Stomach smooth muscle (tissue), 2 donors: Measurements from ENCODE around the gene CNR2.

Source experiments
- H3K27ac ChIP-seq: one replicate; pipeline ENCODE4 v1.7.0; 2013; ENCODE audit warnings: mild to moderate bottlenecking, low read length, inconsistent platforms
- H3K27me3 ChIP-seq, 2 donors: one replicate each; pipeline ENCODE4 v1.7.0; 2013; ENCODE audit warnings: low read length in 2 of 2; ENCODE audit not compliant: insufficient read depth in 2 of 2, control insufficient read depth in 1 of 2
- H3K36me3 ChIP-seq, 2 donors: one replicate each; pipeline ENCODE4 v1.7.0; 2013; ENCODE audit warnings: low read length in 2 of 2; ENCODE audit not compliant: control insufficient read depth in 2 of 2, insufficient read depth in 2 of 2
- H3K4me1 ChIP-seq: one replicate; pipeline ENCODE4 v1.7.0; 2013; ENCODE audit warnings: low read length; ENCODE audit not compliant: control insufficient read depth, insufficient read depth
- H3K4me3 ChIP-seq, 2 donors: one replicate each; pipeline ENCODE4 v1.7.0; 2013; ENCODE audit warnings: low read length in 2 of 2
- H3K9ac ChIP-seq, 2 donors: one replicate each; pipeline ENCODE4 v1.7.0; 2013; ENCODE audit warnings: low read length in 2 of 2, mild to moderate bottlenecking in 1 of 2
- H3K9me3 ChIP-seq, 2 donors: one replicate each; pipeline ENCODE4 v1.7.0; 2013; ENCODE audit warnings: low read length in 2 of 2; ENCODE audit not compliant: control insufficient read depth in 2 of 2
- donor health status: healthy.
- donor health status: Pancreatic carcinoma.

CNR2 gene

DNA sequence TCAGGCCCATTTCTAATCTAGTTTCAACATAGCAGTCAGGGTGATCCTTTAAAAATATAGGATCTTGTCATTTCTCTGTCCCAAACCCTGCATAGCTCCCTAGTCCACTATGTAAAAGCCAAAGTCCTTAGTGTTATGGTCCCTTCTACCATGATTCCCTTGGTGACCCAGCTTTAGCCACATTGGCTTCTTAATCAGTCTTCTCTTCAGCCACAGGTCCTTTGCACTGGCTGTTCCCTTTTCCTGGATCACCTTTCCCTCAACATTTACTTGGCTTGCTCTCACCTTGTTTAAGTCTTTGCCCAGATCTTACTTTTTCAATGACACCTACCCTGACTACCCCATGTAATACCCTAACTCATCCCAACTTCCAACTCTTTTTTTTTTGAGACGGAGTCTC lies 33.4 kb downstream of the CNR2 start:
- peaks cover 0 to under 1% of the 10 kb centered on the region in 2 donors for H3K27me3 ChIP-seq
- no peaks in the 10 kb centered on the region for H3K36me3 ChIP-seq
- H3K4me3 ChIP-seq = peak overlapping the region in 1 of 2 donors; percentile 19
- no peaks in the 10 kb centered on the region for H3K4me1 ChIP-seq
- peaks cover 6 to 15% of the 10 kb centered on the region in 2 donors for H3K9me3 ChIP-seq
- no peak overlapping the region for H3K27ac ChIP-seq
- H3K9ac ChIP-seq = no peak overlapping the region

DNA sequence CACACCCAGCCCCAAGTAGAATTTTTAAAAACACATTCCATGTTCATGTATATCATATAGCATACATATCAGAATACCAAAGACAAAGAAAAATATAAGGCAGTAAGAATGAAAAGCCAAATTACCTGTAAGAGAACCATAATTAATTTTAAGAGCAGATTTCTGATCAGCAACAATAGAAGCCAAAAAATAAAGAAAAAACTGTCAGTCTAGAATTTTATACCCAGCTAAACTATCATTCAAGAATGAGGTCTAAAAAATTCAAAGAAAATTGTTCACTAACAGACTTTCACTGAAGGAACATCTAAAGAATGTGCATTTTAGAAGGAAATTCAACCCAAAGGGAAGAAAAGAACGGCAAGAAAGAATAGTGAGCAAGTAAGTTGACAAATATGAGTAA lies 34.5 kb downstream of the CNR2 start:
- H3K9ac ChIP-seq = no peak overlapping the region
- no peak overlapping the region for H3K4me3 ChIP-seq
- H3K36me3 ChIP-seq = no peaks in the 10 kb centered on the region
- peaks cover 6 to 15% of the 10 kb centered on the region in 2 donors for H3K9me3 ChIP-seq
- no peak overlapping the region for H3K27ac ChIP-seq
- no peaks in the 10 kb centered on the region for H3K4me1 ChIP-seq
- peaks cover 0 to 3% of the 10 kb centered on the region in 2 donors for H3K27me3 ChIP-seq

- Histone ChIP-seq H3K27me3 (peaks cover 0 to 3% of the 10 kb centered on the region in 2 donors), H3K4me3 (no peak overlapping the region), H3K4me1 (no peaks in the 10 kb centered on the region), H3K36me3 (no peaks in the 10 kb centered on the region), H3K27ac (no peak overlapping the region), H3K9me3 (peaks cover 6 to 15% of the 10 kb centered on the region in 2 donors), H3K9ac (no peak overlapping the region)
Observed at GRCh38 chr1:23875382-23875781, 37.8 kb downstream of the CNR2 start.

- peaks cover 0 to 3% of the 10 kb centered on the region in 2 donors for H3K27me3 ChIP-seq
- no peak overlapping the region for H3K9ac ChIP-seq
- H3K9me3 ChIP-seq = no peaks in the 10 kb centered on the region
Observed at GRCh38 chr1:23872421-23872820, 40.7 kb downstream of the CNR2 start.

GRCh38 chr1:23869051-23869450 lies 44.1 kb downstream of the CNR2 start:
- Histone ChIP-seq H3K36me3 (peaks cover 8% of the 10 kb centered on the region in 2 donors), H3K9me3 (no peaks in the 10 kb centered on the region), H3K27me3 (no peaks in the 10 kb centered on the region), H3K9ac (peak overlapping the region in 1 of 2 donors; percentile 85), H3K4me1 (peaks cover 8% of the 10 kb centered on the region), H3K27ac (no peak overlapping the region), H3K4me3 (peak overlapping the region; percentile 61 to 93)

More at GRCh38 chr1:23872421-23872820, 40.7 kb downstream of the CNR2 start:
- H3K4me1 ChIP-seq = peaks cover 3% of the 10 kb centered on the region
- no peaks in the 10 kb centered on the region for H3K36me3 ChIP-seq
- no peak overlapping the region for H3K4me3 ChIP-seq
- no peak overlapping the region for H3K27ac ChIP-seq

DNA sequence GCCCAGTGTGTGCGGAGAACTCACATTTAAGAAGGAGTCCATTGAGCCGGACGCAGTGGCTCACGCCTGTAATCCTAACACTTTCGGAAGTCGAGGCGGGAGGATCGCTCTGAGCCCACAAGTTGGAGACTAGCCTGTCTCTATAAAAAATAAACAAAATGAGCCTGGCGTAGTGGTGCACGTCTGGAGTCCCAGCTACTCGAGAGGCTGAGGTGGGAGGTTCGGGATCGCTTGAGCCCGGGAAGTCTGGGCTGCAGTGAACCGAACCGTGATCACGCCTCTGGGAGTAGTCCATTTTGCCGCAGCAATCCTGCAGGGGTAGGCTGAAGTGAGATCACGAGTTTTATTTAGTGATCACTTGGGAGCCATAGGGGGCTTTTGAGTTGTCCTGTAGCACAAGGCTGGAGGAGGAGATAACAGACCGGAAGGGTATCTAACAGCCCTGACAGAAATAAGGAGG lies 44.6 kb downstream of the CNR2 start:
- Histone ChIP-seq H3K9ac (peak overlapping the region; percentile 51 to 85), H3K9me3 (no peaks in the 10 kb centered on the region), H3K36me3 (peaks cover 8% of the 10 kb centered on the region in 2 donors), H3K27ac (peak overlapping the region; percentile 66), H3K4me1 (peaks cover 8% of the 10 kb centered on the region), H3K27me3 (no peaks in the 10 kb centered on the region), H3K4me3 (peak overlapping the region; percentile 61 to 93)

DNA sequence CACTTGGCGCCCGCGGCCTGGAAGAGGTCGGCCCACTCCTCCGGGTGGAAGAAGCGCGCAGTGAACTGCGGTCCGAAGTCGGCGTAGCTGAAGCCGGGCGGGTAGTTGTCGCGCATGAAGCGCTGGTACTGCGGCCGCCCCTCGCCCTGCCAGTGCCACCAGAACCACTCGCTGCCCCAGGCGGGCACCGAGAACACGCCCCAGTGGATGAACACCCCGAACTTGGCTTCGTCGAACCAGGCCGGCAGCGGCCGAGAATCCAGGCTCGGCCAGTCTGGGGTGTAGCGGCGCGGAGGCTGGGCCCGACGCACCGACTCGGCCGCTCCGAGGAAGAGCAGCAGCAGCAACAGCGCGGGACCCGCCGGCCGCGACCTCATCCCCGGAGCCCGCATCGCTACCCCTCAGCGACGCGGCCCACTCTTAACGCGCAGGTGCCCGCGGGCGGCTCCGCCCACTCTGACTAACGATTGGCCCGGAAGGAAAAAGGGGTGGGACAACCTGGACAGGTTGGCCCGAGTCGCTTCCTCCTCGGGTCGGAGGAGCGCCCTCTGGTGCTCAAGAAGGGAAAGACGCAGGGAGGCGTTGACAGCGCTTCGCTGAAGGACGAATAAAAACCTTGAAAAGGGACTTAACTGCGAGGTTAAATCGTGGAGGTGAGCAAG lies 45.1 kb downstream of the CNR2 start, which contains the start of gene FUCA1:
TSS of gene FUCA1 (minus strand) at position 396 of the 662 bp plus-strand sequence. CDS start at position 392, 4 bp downstream.
- Histone ChIP-seq H3K27ac (peak within 1 kb of the TSS; percentile 66), H3K36me3 (peaks cover 8 to 9% of the 10 kb centered on the region in 2 donors), H3K9me3 (no peaks in the 10 kb centered on the region), H3K4me3 (peak within 1 kb of the TSS; percentile 61 to 93), H3K27me3 (no peaks in the 10 kb centered on the region), H3K9ac (peak within 1 kb of the TSS; percentile 69 to 85), H3K4me1 (peaks cover 8% of the 10 kb centered on the region)

DNA sequence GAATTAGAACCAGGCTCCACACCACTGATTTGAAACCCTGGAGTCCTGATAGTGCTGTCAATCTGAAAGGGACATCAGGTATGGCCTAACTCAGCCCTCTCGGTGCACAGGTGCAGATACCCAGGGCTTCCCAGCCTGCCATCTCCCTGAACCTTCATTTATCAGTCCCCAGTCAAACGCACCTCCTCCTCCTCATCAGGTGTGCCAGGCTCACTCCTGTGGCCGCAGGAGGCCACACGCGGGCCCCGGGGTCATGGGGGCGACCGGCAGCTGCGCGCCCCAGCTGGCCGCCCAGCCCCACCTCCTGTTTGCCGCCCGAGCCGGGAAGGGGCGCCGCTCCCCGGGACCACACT lies 45.6 kb downstream of the CNR2 start:
- no peaks in the 10 kb centered on the region for H3K9me3 ChIP-seq
- peaks cover 8% of the 10 kb centered on the region for H3K4me1 ChIP-seq
- no peaks in the 10 kb centered on the region for H3K27me3 ChIP-seq
- peaks cover 8 to 14% of the 10 kb centered on the region in 2 donors for H3K36me3 ChIP-seq
- no peak overlapping the region for H3K27ac ChIP-seq
- H3K4me3 ChIP-seq = peak overlapping the region; percentile 61 to 93
- peak overlapping the region; percentile 69 to 79 for H3K9ac ChIP-seq

DNA sequence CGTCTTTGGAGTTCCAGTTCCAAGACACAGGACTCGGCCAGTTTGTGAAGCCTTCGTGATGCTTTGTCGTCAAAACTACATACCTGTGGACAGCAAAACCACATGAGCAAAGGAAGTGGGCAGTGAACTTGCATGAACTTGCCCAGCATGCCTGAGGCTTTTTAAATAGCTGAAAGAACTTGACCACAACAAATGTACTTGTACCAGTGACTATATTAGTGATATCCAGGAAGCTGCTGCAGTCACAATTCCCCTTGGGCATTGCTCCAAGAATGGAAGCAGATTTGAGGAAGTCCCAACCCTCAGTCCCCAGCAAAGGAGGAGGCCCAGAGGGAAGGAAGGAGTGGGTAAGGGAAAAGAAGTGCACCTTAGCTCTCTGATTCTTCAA lies 47.6 kb downstream of the CNR2 start:
- no peaks in the 10 kb centered on the region for H3K9me3 ChIP-seq
- no peak overlapping the region for H3K9ac ChIP-seq
- no peaks in the 10 kb centered on the region for H3K27me3 ChIP-seq
- no peak overlapping the region for H3K27ac ChIP-seq
- H3K4me3 ChIP-seq = no peak overlapping the region
- H3K36me3 ChIP-seq = peaks cover 19 to 21% of the 10 kb centered on the region in 2 donors
- peaks cover 8% of the 10 kb centered on the region for H3K4me1 ChIP-seq

- Histone ChIP-seq H3K27ac (no peak overlapping the region), H3K9me3 (no peaks in the 10 kb centered on the region), H3K4me3 (no peak overlapping the region), H3K27me3 (no peaks in the 10 kb centered on the region), H3K36me3 (peaks cover 20 to 21% of the 10 kb centered on the region in 2 donors), H3K9ac (no peak overlapping the region), H3K4me1 (peaks cover 8% of the 10 kb centered on the region)
Observed at GRCh38 chr1:23864801-23865542, 48.2 kb downstream of the CNR2 start.
